PC-9 (cell line): Measurements from ENCODE around the gene FGF13. TPM values are rescaled to one million over a fixed set of nuclear protein-coding genes. Genes with fewer than 3 reads are reported as not detected.

Experiments used
- BruUV-seq: library from RNA; stranded (reverse); fragments of 400-500 nt; replicated peaks from 2 replicates; lab custom pipeline; 2021; lab: Mats Ljungman, UMichigan
- CTCF ChIA-PET: fragments of 300-600 bp; sonication (Branson Sonifier 250); formaldehyde crosslinking; loops from one replicate; lab custom pipeline; 2022; ENCODE audit warnings: antibody characterized with exemption; lab: Charles Lee
- POLR2A ChIA-PET: fragments of 300-600 bp; sonication (Branson Sonifier 250); formaldehyde crosslinking; loops from one replicate; lab custom pipeline; 2022; ENCODE audit warnings: antibody characterized with exemption; ENCODE audit not compliant: unreplicated experiment; lab: Charles Lee
- DNase-seq, 2 experiments: peaks; one replicate each; pipeline versions ENCODE4 v3.0.0 to v3.0.0-alpha.2; 2015 to 2022; ENCODE audit warnings: mixed read lengths in 1 of 2
- H2AFZ ChIP-seq: fragments of 200-600 bp; sonication (generic); 2 replicates; pipeline ENCODE4 v1.8.1; 2017; ENCODE audit warnings: antibody characterized with exemption
- H3F3A ChIP-seq: fragments of 200-600 bp; sonication (generic); 2 replicates; pipeline ENCODE4 v1.8.1; 2017; ENCODE audit warnings: antibody characterized with exemption, mild to moderate bottlenecking, low read depth; ENCODE audit not compliant: insufficient read depth
- H3K27ac ChIP-seq: fragments of 200-600 bp; sonication (generic); 2 replicates; pipeline ENCODE4 v1.6.1; 2016; ENCODE audit warnings: mixed run types
- H3K27me3 ChIP-seq: fragments of 200-600 bp; sonication (generic); 2 replicates; pipeline ENCODE4 v1.6.1; 2016; ENCODE audit warnings: low read depth, mixed run types; ENCODE audit not compliant: insufficient read depth
- H3K36me3 ChIP-seq: fragments of 200-600 bp; sonication (generic); 2 replicates; pipeline ENCODE4 v1.6.1; 2016; ENCODE audit warnings: low read depth, mixed run types
- H3K4me1 ChIP-seq: fragments of 200-600 bp; sonication (generic); replicated peaks from 2 replicates; pipeline ENCODE4 v1.6.1; 2016; ENCODE audit warnings: mixed run types; ENCODE audit not compliant: insufficient read depth
- H3K4me2 ChIP-seq: fragments of 200-600 bp; sonication (generic); 2 replicates; pipeline ENCODE4 v1.6.1; 2017; ENCODE audit warnings: mixed run types
- H3K4me3 ChIP-seq: fragments of 200-600 bp; sonication (generic); 2 replicates; pipeline ENCODE4 v1.6.1; 2016; ENCODE audit warnings: mixed run types
- H3K79me2 ChIP-seq: fragments of 200-600 bp; sonication (generic); 2 replicates; pipeline ENCODE4 v1.6.1; 2017; ENCODE audit warnings: low read depth, mixed run types
- H3K9me2 ChIP-seq: fragments of 200-600 bp; sonication (generic); 2 replicates; pipeline ENCODE4 v1.8.1; 2017; ENCODE audit warnings: mild to moderate bottlenecking; ENCODE audit not compliant: insufficient read depth
- H3K9me3 ChIP-seq: fragments of 200-600 bp; sonication (generic); 2 replicates; pipeline ENCODE4 v1.8.1; 2016; ENCODE audit warnings: low read depth; ENCODE audit not compliant: insufficient read depth
- H4K20me1 ChIP-seq: fragments of 200-600 bp; sonication (generic); 2 replicates; pipeline ENCODE4 v1.8.1; 2017; ENCODE audit not compliant: insufficient read depth
- EZH2 ChIP-seq: fragments of 200-600 bp; sonication (generic); IDR thresholded peaks from 2 replicates; pipeline ENCODE4 v1.8.0; 2017; ENCODE audit warnings: antibody characterized with exemption, low read depth
- intact Hi-C: fragments of 100-400 bp; cut with micrococcal nuclease; formaldehyde crosslinking; loops from one replicate; pipeline ENCODE4 v1.10.0; 2022; ENCODE audit not compliant: unreplicated experiment
- total RNA-seq: library from RNA; stranded (reverse); gene quantifications from 2 replicates; pipeline ENCODE4 v1.2.3, GENCODE V29; 2021
- TF ChIP-seq, protein P1 (sequence below): fragments of 200-600 bp; sonication (generic); conservative IDR thresholded peaks from 2 replicates; pipeline ENCODE4 v1.6.1; 2017; ENCODE audit warnings: mixed run types, antibody characterized with exemption, mild to moderate bottlenecking, moderate library complexity

FGF13 gene
- total RNA-seq, 1 experiment from 2014 or later: 0.50 TPM

DNA sequence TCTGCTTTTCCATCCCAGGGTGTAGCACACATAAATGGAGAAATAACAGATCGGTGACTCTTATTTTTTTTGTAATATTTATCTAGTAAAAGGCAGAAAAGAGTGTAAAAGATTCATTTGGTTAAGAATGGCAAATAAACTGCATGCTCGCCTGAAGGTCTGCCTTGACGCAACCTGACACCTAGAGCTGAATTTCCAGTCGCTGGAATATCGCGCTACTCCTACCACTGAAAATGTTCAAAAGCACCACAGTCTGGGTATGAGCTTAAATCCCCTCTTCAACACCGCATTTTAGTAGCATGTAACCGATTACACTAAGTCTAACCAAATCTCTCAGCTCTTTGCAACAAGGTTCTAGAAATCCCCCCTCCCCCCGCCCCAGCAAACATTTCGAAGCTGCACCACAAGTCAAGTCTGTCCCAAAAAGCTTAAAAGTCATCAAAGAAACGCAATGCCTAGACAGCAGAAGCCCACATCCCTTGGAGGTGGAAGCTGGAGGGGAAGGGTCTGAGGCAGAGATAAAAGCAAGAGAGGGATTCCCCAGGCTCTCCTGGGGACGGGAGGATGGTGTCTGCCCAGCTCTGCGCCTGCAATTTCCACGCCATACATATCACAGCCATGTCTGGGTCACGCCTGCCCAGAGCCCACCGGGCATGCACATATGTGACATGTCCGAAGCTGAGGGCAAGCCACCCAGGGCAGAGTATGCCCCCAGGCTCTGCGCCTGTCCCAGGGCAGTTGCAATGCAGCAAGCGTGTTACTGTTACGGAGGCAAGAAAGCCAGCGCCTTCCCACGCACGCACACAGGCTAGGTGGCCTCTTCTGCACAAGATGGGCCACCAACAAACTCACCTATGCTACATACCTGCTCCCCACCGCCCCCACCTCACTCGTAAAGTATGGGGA is 1.4 kb downstream of the FGF13 start:
- Histone ChIP-seq H4K20me1 (no peaks in the 10 kb centered on the region), H3K79me2 (no peaks in the 10 kb centered on the region), H3K4me3 (no peak overlapping the region), H3K27me3 (no peaks in the 10 kb centered on the region), H3K9me2 (no peaks in the 10 kb centered on the region), H3F3A (no peaks in the 10 kb centered on the region), H3K9me3 (no peaks in the 10 kb centered on the region), H3K4me1 (no peaks in the 10 kb centered on the region), H2AFZ (no peak overlapping the region), H3K36me3 (no peaks in the 10 kb centered on the region), H3K4me2 (no peak overlapping the region), H3K27ac (no peak overlapping the region)
- DNase-seq: no peak
- CTCF ChIA-PET: no interaction called here
- POLR2A ChIA-PET: no interaction called here
- intact Hi-C loops: no loop called here
- TF ChIP-seq EZH2: no peak
- TF ChIP-seq, protein P1, sequence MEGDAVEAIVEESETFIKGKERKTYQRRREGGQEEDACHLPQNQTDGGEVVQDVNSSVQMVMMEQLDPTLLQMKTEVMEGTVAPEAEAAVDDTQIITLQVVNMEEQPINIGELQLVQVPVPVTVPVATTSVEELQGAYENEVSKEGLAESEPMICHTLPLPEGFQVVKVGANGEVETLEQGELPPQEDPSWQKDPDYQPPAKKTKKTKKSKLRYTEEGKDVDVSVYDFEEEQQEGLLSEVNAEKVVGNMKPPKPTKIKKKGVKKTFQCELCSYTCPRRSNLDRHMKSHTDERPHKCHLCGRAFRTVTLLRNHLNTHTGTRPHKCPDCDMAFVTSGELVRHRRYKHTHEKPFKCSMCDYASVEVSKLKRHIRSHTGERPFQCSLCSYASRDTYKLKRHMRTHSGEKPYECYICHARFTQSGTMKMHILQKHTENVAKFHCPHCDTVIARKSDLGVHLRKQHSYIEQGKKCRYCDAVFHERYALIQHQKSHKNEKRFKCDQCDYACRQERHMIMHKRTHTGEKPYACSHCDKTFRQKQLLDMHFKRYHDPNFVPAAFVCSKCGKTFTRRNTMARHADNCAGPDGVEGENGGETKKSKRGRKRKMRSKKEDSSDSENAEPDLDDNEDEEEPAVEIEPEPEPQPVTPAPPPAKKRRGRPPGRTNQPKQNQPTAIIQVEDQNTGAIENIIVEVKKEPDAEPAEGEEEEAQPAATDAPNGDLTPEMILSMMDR: no peak
- BruUV-seq: no TSS peak

GRCh38 chrX:138708268-138708667 is 3.2 kb downstream of the FGF13 start:
- H3K4me3 ChIP-seq: no peak overlapping the region
- H2AFZ ChIP-seq: no peak overlapping the region
- no peaks in the 10 kb centered on the region for H3F3A ChIP-seq
- H3K4me2 ChIP-seq: no peak overlapping the region
- H3K27ac ChIP-seq: no peak overlapping the region
- DNase-seq: no peak
- H4K20me1 ChIP-seq: no peaks in the 10 kb centered on the region
- TF ChIP-seq, protein P1: no peak
- no peak for TF ChIP-seq EZH2
- H3K79me2 ChIP-seq: no peaks in the 10 kb centered on the region
- BruUV-seq: no TSS peak
- ChIA-PET CTCF (no interaction called here), POLR2A (no interaction called here)
- no peaks in the 10 kb centered on the region for H3K4me1 ChIP-seq
- intact Hi-C loops: no loop called here
- H3K36me3 ChIP-seq: no peaks in the 10 kb centered on the region
- no peaks in the 10 kb centered on the region for H3K27me3 ChIP-seq
- H3K9me2 ChIP-seq: no peaks in the 10 kb centered on the region
- H3K9me3 ChIP-seq: no peaks in the 10 kb centered on the region

- DNase-seq: no peak
- no peaks in the 10 kb centered on the region for H3K9me2 ChIP-seq
- BruUV-seq: no TSS peak
- H3K9me3 ChIP-seq: no peaks in the 10 kb centered on the region
- no peak overlapping the region for H3K4me3 ChIP-seq
- TF ChIP-seq, protein P1: no peak
- no peak for TF ChIP-seq EZH2
- H3F3A ChIP-seq: no peaks in the 10 kb centered on the region
- no peak overlapping the region for H3K27ac ChIP-seq
- intact Hi-C loops: no loop called here
- H3K36me3 ChIP-seq: no peaks in the 10 kb centered on the region
- H2AFZ ChIP-seq: no peak overlapping the region
- POLR2A ChIA-PET: no interaction called here
- CTCF ChIA-PET: no interaction called here
- H3K79me2 ChIP-seq: no peaks in the 10 kb centered on the region
- no peaks in the 10 kb centered on the region for H4K20me1 ChIP-seq
- H3K27me3 ChIP-seq: no peaks in the 10 kb centered on the region
- no peak overlapping the region for H3K4me2 ChIP-seq
- H3K4me1 ChIP-seq: no peaks in the 10 kb centered on the region
Observed at GRCh38 chrX:138704596-138704995, 6.9 kb downstream of the FGF13 start.
